Fibroblast of the aortic adventitia (primary cell): ENCODE measurements around the gene SEPTIN5. TPM values are rescaled to one million over a fixed set of nuclear protein-coding genes. Genes with fewer than 3 reads are reported as not detected.

Experiments used
- DNase-seq: peaks from one replicate; pipeline ENCODE4 v3.0.0-alpha.2; 2010; ENCODE audit warnings: low read depth
- H3K4me3 ChIP-seq: 2 replicates; pipeline ENCODE4 v1.5.1; 2011; ENCODE audit warnings: low read depth, mild to moderate bottlenecking, control low read depth, low read length, moderate library complexity
- total RNA-seq: library from RNA; depleted of rRNA; stranded (reverse); fragments of >200 nt; gene quantifications from 2 replicates; pipeline ENCODE4 v1.2.3, GENCODE V29; 2012; ENCODE audit warnings: low replicate concordance
- TF ChIP-seq, protein P1 (sequence below): IDR thresholded peaks from 2 replicates; pipeline ENCODE4 v1.5.1; 2011; ENCODE audit warnings: mild to moderate bottlenecking, low read length, control low read depth, inconsistent platforms; ENCODE audit not compliant: insufficient read depth

Gene SEPTIN5
- total RNA-seq, 1 donor: 18.4 TPM

DNA sequence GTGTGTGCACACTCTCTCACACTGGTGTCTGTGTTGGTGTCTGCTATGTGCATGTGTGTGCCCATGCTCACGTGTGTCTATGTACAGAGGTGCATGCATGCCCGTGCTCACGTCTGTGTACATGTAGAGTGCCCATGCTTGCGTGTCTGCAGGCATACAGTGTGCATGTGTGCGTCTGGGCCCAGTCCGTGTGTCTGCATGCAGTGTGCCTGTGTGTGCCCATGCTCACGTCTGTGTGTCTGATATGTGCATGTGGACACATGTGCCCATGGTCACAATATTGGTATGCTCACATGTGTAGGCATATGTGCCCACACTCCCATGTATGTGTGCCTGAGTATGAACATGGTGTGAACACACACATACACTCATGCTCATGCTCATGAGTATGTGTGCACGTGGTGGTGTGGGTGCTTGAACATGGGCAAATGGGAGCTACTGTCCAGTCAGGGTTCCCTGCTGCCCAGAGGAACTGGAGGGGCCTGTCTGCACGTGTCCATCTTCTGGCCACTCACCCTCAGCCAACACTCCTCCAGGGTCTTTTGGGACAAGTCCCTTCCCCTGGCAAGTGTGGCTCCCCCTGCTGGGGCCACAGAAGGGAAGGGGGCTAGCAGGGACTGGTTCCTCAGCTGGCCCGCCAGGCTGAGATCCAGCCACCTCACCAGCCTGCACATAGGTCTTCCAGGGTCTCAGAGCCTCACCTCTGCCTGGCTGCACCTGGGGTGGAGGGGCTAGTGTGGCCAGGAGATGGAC lies 39.0 kb downstream of the SEPTIN5 start:
- H3K4me3 ChIP-seq: no peak overlapping the region
- DNase-seq: no peak
- TF ChIP-seq, protein P1, sequence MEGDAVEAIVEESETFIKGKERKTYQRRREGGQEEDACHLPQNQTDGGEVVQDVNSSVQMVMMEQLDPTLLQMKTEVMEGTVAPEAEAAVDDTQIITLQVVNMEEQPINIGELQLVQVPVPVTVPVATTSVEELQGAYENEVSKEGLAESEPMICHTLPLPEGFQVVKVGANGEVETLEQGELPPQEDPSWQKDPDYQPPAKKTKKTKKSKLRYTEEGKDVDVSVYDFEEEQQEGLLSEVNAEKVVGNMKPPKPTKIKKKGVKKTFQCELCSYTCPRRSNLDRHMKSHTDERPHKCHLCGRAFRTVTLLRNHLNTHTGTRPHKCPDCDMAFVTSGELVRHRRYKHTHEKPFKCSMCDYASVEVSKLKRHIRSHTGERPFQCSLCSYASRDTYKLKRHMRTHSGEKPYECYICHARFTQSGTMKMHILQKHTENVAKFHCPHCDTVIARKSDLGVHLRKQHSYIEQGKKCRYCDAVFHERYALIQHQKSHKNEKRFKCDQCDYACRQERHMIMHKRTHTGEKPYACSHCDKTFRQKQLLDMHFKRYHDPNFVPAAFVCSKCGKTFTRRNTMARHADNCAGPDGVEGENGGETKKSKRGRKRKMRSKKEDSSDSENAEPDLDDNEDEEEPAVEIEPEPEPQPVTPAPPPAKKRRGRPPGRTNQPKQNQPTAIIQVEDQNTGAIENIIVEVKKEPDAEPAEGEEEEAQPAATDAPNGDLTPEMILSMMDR: no peak

DNA sequence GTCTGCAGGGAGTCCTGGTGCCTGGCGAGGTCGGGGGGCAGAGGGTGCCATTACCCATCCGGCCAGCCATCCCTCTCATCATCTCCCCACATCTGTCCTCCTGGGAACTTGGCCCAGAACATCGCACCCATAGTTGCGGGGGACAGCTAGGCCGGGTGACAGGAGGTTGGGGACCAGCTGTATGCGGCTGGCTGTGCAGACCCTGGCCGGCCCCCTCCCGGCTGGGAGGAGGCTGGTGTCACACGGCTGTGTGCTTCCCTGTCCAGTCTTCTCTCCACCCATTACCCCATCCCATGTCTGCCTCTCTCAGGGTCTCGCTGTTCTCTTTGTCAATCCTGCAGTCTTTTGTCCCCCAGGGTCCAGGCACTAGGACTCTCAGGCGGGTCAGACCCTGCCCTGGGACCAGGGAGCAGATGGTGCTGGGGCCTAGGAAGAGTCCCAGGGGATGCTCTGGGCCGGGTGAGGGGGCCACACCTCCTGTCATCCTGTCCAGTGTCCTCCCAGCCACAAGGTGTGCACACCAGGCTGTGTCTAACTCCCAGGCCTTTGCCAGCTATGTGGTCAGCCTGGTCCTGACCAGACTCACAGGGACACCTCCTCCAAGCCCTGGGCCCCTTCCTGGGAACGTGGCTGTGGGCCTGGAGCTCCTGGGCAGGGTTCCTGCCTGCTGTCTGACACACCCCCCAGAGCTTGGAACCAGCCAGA lies 39.8 kb downstream of the SEPTIN5 start:
- TF ChIP-seq, protein P1: no peak
- DNase-seq: no peak

DNA sequence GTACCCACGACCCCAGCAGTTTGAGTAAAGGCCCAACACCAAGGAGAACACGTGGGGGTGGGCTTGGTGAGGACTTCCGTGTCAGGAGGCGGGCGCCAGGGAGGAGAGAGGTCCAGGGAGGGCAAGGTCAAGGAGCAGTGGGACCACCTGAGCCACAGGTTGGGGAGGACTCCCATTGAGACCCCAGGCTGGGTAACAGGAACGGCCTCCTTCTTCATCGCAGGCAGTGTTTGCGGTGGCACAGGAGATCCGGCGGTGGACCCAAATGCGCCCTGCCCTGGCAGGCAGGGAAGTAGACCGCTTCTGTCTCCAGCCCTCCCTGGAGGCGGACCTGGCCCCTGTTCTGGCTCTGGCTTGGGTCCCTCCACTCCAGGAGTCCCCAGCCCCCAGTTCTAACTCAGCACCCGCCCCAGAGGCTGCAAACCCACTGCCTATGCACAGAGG lies 40.4 kb downstream of the SEPTIN5 start:
- no peak for DNase-seq
- no peak overlapping the region for H3K4me3 ChIP-seq
- TF ChIP-seq, protein P1: no peak

More for the DNA sequence above, 39.8 kb downstream of the SEPTIN5 start:
- H3K4me3 ChIP-seq: no peak overlapping the region

DNA sequence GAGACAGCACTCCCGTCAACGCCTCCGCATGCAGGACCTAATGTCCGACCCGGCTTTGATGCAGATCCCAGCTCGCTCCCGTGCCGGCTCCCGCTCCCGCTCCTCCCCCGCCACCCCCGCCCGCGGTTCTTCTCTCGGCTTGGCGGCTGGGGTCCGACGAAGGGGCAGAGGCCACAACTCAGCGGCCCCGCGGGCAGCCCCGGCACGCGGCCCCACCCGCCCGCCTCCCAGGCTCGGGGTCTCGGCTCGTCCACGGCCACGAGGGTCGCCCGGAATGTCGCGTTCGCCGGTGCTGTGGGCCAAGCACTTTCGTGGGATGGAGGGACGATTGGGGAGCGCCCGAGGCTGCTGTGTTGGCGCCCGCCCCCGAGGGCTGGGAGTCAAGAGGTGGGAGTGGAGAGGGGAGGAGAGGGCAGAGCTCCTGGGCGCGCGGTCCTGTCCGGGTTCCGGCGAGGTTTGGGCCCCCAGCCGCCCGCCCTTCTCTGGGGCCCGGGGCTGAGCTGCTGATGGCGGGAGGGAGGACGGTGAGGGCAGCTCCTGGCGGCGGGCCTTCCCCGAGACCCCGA lies 40.9 kb downstream of the SEPTIN5 start:
- DNase-seq: no peak
- H3K4me3 ChIP-seq: no peak overlapping the region
- TF ChIP-seq, protein P1: no peak

DNA sequence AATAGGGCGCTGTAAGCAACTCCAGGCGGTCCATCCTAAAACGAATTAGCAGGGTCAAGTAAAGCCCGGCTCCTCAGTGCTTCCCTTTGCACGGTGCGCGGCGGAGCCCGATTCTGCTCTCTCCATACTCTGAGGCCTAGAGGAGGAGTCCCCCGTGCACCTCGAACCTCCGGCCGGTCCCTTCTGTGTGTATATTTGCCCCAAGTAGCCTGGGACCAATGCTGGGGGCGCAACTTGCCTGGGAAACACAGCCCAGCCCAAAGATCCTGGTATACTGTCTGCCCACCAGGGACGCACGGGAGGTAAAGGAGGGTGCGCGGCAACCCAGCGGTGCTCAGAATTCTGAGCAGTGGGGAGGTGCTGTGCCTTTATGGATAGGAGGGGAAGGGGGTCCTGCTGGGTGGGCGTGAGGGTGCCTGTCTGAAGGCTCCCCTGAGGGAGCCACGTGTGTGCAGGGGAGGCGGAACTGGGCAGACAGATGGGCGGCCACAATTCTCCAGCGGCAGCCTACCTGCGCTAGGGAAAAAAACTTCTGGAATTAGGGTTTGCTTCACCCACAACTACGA lies 41.5 kb downstream of the SEPTIN5 start:
- DNase-seq: no peak
- H3K4me3 ChIP-seq: no peak overlapping the region
- TF ChIP-seq, protein P1: no peak

DNA sequence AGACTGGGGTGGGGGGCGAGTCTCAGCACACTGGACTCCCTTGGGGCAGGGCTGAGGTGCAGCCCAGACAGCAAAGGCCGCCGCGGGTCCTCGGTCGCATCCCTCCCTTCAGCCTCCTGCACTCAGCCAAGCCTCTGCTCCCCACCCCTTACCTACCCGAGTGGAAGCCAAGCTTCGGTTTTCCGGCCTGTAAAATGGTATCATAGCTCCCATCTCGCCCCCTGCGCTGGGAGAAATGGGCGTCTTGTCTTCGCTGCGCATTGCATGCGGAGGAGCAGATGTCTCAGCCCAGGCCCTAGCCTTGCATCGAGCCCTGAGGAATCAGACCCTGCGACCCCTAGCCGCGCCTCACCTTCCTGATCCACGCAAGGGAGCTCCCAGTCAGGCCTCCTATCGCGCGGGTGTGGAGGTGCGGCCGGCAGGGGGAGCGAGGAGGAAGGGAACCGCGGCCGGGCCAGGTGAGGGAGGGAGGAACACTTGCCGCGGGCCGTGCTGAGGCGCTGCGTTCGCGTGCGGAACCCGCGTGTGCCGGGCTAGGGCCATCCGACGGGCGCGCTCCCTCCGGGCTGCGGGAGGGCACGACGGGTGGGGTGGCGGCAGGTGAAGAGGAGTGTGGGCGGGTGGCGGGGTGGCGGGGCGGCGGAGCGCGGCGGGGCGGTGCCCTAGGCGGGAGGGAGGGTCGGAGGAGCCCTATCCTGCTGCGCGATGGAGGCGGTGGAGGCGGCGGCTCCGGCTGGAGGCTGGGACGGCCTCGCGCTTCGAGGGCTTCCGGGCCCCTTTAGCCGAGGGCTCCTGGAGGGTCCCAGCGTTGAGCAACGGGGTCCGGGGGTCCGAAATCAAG lies 42.2 kb downstream of the SEPTIN5 start:
- TF ChIP-seq, protein P1: peak; percentile 52
- no peak overlapping the region for H3K4me3 ChIP-seq
- no peak for DNase-seq
